WTC11 (cell line): ENCODE measurements around the gene FZD7. TPM values are rescaled to one million over a fixed set of nuclear protein-coding genes. Genes with fewer than 3 reads are reported as not detected.

Experiments used
- ATAC-seq: fragments of 200-7000 bp; cut with Tn5 transposase; 2 replicates; pipeline ENCODE4 v1.10.0; 2021; ENCODE audit warnings: mild to moderate bottlenecking, moderate library complexity
- CTCF ChIA-PET: fragments of 300-600 bp; sonication (Branson Sonifier 250); formaldehyde crosslinking; loops from one replicate; lab custom pipeline; 2021; ENCODE audit warnings: antibody characterized with exemption; lab: Charles Lee
- POLR2A ChIA-PET: fragments of 350-600 bp; sonication (Branson Sonifier 250); formaldehyde crosslinking; loops from one replicate; lab custom pipeline; 2021; ENCODE audit warnings: antibody characterized with exemption; lab: Charles Lee
- DNase-seq: peaks from one replicate; pipeline ENCODE4 v3.0.0; 2021; ENCODE audit warnings: low spot score
- H3K27ac Mint-ChIP-seq: 2 replicates; pipeline ENCODE4 v1.8.0; 2021; ENCODE audit warnings: mixed read lengths
- H3K27me3 Mint-ChIP-seq: 2 replicates; pipeline ENCODE4 v1.8.0; 2021; ENCODE audit warnings: low read depth, mild to moderate bottlenecking, moderate library complexity, mixed read lengths
- H3K36me3 Mint-ChIP-seq: 2 replicates; pipeline ENCODE4 v1.8.0; 2021; ENCODE audit warnings: mixed read lengths
- H3K4me1 Mint-ChIP-seq: 2 replicates; pipeline ENCODE4 v1.8.0; 2022; ENCODE audit warnings: mixed read lengths
- H3K4me3 Mint-ChIP-seq: 2 replicates; pipeline ENCODE4 v1.8.0; 2021; ENCODE audit warnings: mild to moderate bottlenecking, moderate library complexity, mixed read lengths
- H3K9me3 Mint-ChIP-seq: 2 replicates; pipeline ENCODE4 v1.8.0; 2021; ENCODE audit warnings: mixed read lengths
- CREB1 ChIP-seq: sonication (generic); formaldehyde crosslinking; IDR thresholded peaks from 2 replicates; pipeline ENCODE4 v1.8.0; 2023; ENCODE audit warnings: mild to moderate bottlenecking, missing genetic modification reagents
- EMX1 ChIP-seq: fragments of 250-450 bp; sonication (Bioruptor Pico); IDR thresholded peaks from 2 replicates; pipeline ENCODE4 v1.8.0; 2021; ENCODE audit warnings: mild to moderate bottlenecking
- ESRRA ChIP-seq: sonication (generic); formaldehyde crosslinking; IDR thresholded peaks from 2 replicates; pipeline ENCODE4 v1.8.1; 2022; ENCODE audit warnings: mild to moderate bottlenecking, missing genetic modification reagents, borderline replicate concordance
- FOXK1 ChIP-seq: sonication (generic); formaldehyde crosslinking; IDR thresholded peaks from 2 replicates; pipeline ENCODE4 v1.8.0; 2022; ENCODE audit warnings: mild to moderate bottlenecking, moderate library complexity, missing genetic modification reagents
- FOXP1 ChIP-seq: sonication (generic); formaldehyde crosslinking; IDR thresholded peaks from 2 replicates; pipeline ENCODE4 v1.8.0; 2022; ENCODE audit warnings: missing genetic modification reagents, mild to moderate bottlenecking, moderate library complexity, borderline replicate concordance
- GABPB1 ChIP-seq: sonication (generic); formaldehyde crosslinking; IDR thresholded peaks from 2 replicates; pipeline ENCODE4 v1.8.1; 2023; ENCODE audit warnings: mild to moderate bottlenecking, missing genetic modification reagents
- GRHL2 ChIP-seq: fragments of 250-450 bp; sonication (Bioruptor Pico); IDR thresholded peaks from 2 replicates; pipeline ENCODE4 v1.8.0; 2022; ENCODE audit warnings: mild to moderate bottlenecking, moderate library complexity; ENCODE audit not compliant: insufficient replicate concordance, severe bottlenecking
- IRF2 ChIP-seq: sonication (generic); formaldehyde crosslinking; IDR thresholded peaks from 2 replicates; pipeline ENCODE4 v1.8.0; 2022; ENCODE audit warnings: low read depth, missing genetic modification reagents, borderline replicate concordance
- JUN ChIP-seq: sonication (generic); formaldehyde crosslinking; IDR thresholded peaks from 2 replicates; pipeline ENCODE4 v1.8.0; 2023; ENCODE audit warnings: mild to moderate bottlenecking, missing genetic modification reagents
- NFYB ChIP-seq: sonication (generic); formaldehyde crosslinking; conservative IDR thresholded peaks from 2 replicates; pipeline ENCODE4 v1.8.0; 2022; ENCODE audit warnings: low read depth, missing genetic modification reagents
- NR2C2 ChIP-seq: sonication (generic); formaldehyde crosslinking; IDR thresholded peaks from 2 replicates; pipeline ENCODE4 v1.8.0; 2022; ENCODE audit warnings: mild to moderate bottlenecking, missing genetic modification reagents
- NR3C1 ChIP-seq: sonication (generic); formaldehyde crosslinking; conservative IDR thresholded peaks from 2 replicates; pipeline ENCODE4 v1.8.1; 2023; ENCODE audit warnings: low read depth, mild to moderate bottlenecking, missing genetic modification reagents
- RORB ChIP-seq: fragments of 250-450 bp; sonication (Bioruptor Pico); IDR thresholded peaks from 2 replicates; pipeline ENCODE4 v1.9.0; 2021; ENCODE audit warnings: mild to moderate bottlenecking
- TCF7 ChIP-seq: sonication (generic); formaldehyde crosslinking; IDR thresholded peaks from 2 replicates; pipeline ENCODE4 v1.8.0; 2022; ENCODE audit warnings: mild to moderate bottlenecking, low read depth, missing genetic modification reagents, moderate library complexity
- TEAD4 ChIP-seq: sonication (generic); formaldehyde crosslinking; IDR thresholded peaks from 2 replicates; pipeline ENCODE4 v1.8.0; 2022; ENCODE audit warnings: mild to moderate bottlenecking, missing genetic modification reagents
- ZNF232 ChIP-seq: sonication (generic); formaldehyde crosslinking; IDR thresholded peaks from 2 replicates; pipeline ENCODE4 v1.8.0; 2022; ENCODE audit warnings: mild to moderate bottlenecking, missing genetic modification reagents
- ZNF317 ChIP-seq: sonication (generic); formaldehyde crosslinking; IDR thresholded peaks from 2 replicates; pipeline ENCODE4 v1.8.1; 2023; ENCODE audit warnings: low read depth, mild to moderate bottlenecking, moderate library complexity, missing genetic modification reagents, borderline replicate concordance
- ZNF396 ChIP-seq: fragments of 250-450 bp; sonication (Bioruptor Pico); IDR thresholded peaks from 2 replicates; pipeline ENCODE4 v1.8.0; 2021; ENCODE audit warnings: mild to moderate bottlenecking, moderate library complexity, borderline replicate concordance
- total RNA-seq: library from RNA; stranded (reverse); gene quantifications from 3 replicates; pipeline ENCODE4 v1.2.3, GENCODE V29; 2021
- TF ChIP-seq, protein P1 (sequence below): sonication (generic); formaldehyde crosslinking; IDR thresholded peaks from 2 replicates; pipeline ENCODE4 v1.8.0; 2022; ENCODE audit warnings: mild to moderate bottlenecking, missing genetic modification reagents
- TF ChIP-seq, protein P2 (sequence below): sonication (generic); formaldehyde crosslinking; IDR thresholded peaks from 2 replicates; pipeline ENCODE4 v1.8.1; 2022; ENCODE audit warnings: mild to moderate bottlenecking, moderate library complexity, missing genetic modification reagents
- TF ChIP-seq, protein P3 (sequence below): fragments of 250-450 bp; sonication (Bioruptor Pico); IDR thresholded peaks from 2 replicates; pipeline ENCODE4 v1.9.0; 2021; ENCODE audit warnings: moderate library complexity, mild to moderate bottlenecking, inconsistent platforms, borderline replicate concordance
- TF ChIP-seq, protein P4 (sequence below): sonication (generic); formaldehyde crosslinking; IDR thresholded peaks from 2 replicates; pipeline ENCODE4 v1.8.0; 2023; ENCODE audit warnings: mild to moderate bottlenecking, missing genetic modification reagents
- TF ChIP-seq, protein P5 (sequence below): fragments of 250-450 bp; sonication (Bioruptor Pico); conservative IDR thresholded peaks from 2 replicates; pipeline ENCODE4 v1.9.0; 2021; ENCODE audit warnings: mild to moderate bottlenecking
- TF ChIP-seq, protein P6 (sequence below): sonication (generic); formaldehyde crosslinking; conservative IDR thresholded peaks from 2 replicates; pipeline ENCODE4 v1.8.1; 2023; ENCODE audit warnings: mild to moderate bottlenecking, low read depth, missing genetic modification reagents, moderate library complexity

Gene FZD7
- total RNA-seq, 1 experiment from 2014 or later: 153 TPM

DNA sequence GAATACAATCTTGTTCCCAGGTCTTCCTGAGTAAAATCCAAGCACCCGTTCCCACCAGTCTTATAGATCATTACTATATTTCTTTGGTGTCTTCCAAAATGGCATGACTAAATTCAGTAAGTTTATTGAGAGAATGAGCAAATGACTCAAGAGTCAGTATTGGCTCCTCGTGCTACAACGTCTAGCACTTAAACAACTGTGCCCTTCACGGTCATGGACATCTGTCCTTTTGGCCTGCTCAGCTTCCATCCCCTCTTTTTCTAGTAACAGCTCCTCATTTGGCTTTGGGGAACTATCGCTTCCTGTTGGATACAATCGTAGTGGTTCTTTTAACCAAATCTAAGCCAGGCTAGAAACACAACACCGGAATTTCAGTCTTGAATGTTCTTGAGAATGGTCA lies 24.1 kb upstream of the FZD7 start:
- TF ChIP-seq, protein P1, sequence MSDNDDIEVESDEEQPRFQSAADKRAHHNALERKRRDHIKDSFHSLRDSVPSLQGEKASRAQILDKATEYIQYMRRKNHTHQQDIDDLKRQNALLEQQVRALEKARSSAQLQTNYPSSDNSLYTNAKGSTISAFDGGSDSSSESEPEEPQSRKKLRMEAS (CRISPR knock-in tag): no peak
- DNase-seq (no peak), ATAC-seq (no peak)
- ChIA-PET CTCF (interaction anchor here (1.0 to 1.5 kb wide), 2 partner anchors 11 to 14 kb away, joined by 3 read pairs; no protein-coding TSS in a partner anchor), POLR2A (interaction anchor here (1.0 to 1.2 kb wide), 3 partner anchors 14 to 228 kb away, joined by 3 to 6 read pairs (median 3); no protein-coding TSS in a partner anchor)
- no peaks in the 10 kb centered on the region for H3K36me3 Mint-ChIP-seq
- no peaks in the 10 kb centered on the region for H3K9me3 Mint-ChIP-seq
- H3K4me3 Mint-ChIP-seq: no peak overlapping the region
- H3K27me3 Mint-ChIP-seq: peaks cover 9% of the 10 kb centered on the region; the same call in 1 of the 2 replicates
- H3K27ac Mint-ChIP-seq: no peak overlapping the region
- H3K4me1 Mint-ChIP-seq: peaks cover 23% of the 10 kb centered on the region

DNA sequence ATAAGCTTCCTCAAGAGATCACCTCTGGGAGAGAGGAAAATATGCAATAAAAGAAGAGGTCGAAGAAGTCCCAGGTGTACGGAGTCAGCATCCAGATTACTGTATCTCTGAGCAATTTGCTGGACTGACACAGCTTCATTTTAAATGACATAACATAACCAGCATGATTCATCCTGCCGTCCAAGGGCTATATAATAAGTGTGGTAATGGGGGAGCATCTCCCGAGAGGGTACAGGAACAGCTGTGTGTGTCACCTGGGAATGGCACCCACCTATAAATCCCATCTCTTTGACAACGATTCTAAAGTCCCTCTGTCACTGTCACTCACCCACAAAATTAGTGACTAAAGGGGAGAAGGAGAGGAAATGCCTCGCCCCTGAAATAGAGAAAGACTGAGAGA lies 19.3 kb upstream of the FZD7 start:
- CTCF ChIA-PET: interaction anchor here (1.0 to 1.5 kb wide), 2 partner anchors 9 to 18 kb away, joined by 3 read pairs; no protein-coding TSS in a partner anchor
- H3K4me1 Mint-ChIP-seq: peaks cover 25% of the 10 kb centered on the region
- no peaks in the 10 kb centered on the region for H3K9me3 Mint-ChIP-seq
- DNase-seq (no peak), ATAC-seq (no peak)
- TF ChIP-seq CREB1 (CRISPR knock-in tag) (no peak), GABPB1 (CRISPR knock-in tag) (no peak), NR2C2 (CRISPR knock-in tag) (no peak), NFYB (CRISPR knock-in tag) (no peak), ZNF396 (no peak), IRF2 (no peak)
- TF ChIP-seq, all 79 proteins: peak for 0
- Mint-ChIP-seq H3K4me3 (no peak overlapping the region), H3K27me3 (peaks cover 17% of the 10 kb centered on the region), H3K27ac (no peak overlapping the region), H3K36me3 (no peaks in the 10 kb centered on the region)
- POLR2A ChIA-PET: no interaction called here

DNA sequence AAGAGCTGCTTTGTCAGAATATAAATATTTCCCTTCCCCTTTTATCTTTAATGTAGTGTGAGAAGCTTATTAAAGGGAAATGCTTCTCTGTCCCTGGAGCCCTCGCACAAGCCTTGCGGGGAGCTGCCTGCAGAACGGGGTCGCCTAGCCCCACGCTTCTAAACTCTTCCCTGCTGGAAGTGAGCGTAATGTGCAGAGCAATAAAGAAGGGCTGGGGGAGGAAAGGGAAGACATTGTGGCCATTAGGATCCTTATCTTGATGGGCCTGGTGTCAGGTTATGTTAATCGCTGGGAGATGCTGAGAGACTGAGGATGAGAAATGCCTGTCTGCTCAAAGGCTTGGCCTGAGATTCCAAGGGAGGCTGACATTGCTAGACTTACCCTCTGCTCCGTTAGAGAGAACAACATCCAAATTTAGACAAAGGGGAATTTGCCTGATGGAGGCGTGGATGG lies 18.9 kb upstream of the FZD7 start:
- Mint-ChIP-seq H3K36me3 (no peaks in the 10 kb centered on the region), H3K27me3 (peaks cover 21% of the 10 kb centered on the region), H3K4me3 (no peak overlapping the region), H3K9me3 (no peaks in the 10 kb centered on the region), H3K4me1 (peaks cover 27% of the 10 kb centered on the region), H3K27ac (no peak overlapping the region)
- ChIA-PET CTCF (interaction anchor here (0.5 to 1.5 kb wide), 2 partner anchors 18 to 167 kb away, joined by 3 to 5 read pairs; no protein-coding TSS in a partner anchor), POLR2A (no interaction called here)
- DNase-seq (no peak), ATAC-seq (peak; percentile 44)
- TF ChIP-seq JUN (CRISPR knock-in tag) (no peak), RORB (CRISPR knock-in tag) (no peak), ZNF317 (no peak), GRHL2 (no peak), ESRRA (CRISPR knock-in tag) (no peak), EMX1 (CRISPR knock-in tag) (no peak), ZNF232 (CRISPR knock-in tag) (no peak), FOXP1 (CRISPR knock-in tag) (no peak), NR3C1 (CRISPR knock-in tag) (no peak), TCF7 (CRISPR knock-in tag) (no peak), TEAD4 (no peak), FOXK1 (CRISPR knock-in tag) (no peak)
- TF ChIP-seq, protein P2, sequence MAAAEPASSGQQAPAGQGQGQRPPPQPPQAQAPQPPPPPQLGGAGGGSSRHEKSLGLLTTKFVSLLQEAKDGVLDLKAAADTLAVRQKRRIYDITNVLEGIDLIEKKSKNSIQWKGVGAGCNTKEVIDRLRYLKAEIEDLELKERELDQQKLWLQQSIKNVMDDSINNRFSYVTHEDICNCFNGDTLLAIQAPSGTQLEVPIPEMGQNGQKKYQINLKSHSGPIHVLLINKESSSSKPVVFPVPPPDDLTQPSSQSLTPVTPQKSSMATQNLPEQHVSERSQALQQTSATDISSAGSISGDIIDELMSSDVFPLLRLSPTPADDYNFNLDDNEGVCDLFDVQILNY (CRISPR knock-in tag): no peak
- TF ChIP-seq, protein P3, sequence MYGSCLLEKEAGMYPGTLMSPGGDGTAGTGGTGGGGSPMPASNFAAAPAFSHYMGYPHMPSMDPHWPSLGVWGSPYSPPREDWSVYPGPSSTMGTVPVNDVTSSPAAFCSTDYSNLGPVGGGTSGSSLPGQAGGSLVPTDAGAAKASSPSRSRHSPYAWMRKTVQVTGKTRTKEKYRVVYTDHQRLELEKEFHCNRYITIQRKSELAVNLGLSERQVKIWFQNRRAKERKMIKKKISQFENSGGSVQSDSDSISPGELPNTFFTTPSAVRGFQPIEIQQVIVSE (CRISPR knock-in tag): no peak
- TF ChIP-seq, protein P4, sequence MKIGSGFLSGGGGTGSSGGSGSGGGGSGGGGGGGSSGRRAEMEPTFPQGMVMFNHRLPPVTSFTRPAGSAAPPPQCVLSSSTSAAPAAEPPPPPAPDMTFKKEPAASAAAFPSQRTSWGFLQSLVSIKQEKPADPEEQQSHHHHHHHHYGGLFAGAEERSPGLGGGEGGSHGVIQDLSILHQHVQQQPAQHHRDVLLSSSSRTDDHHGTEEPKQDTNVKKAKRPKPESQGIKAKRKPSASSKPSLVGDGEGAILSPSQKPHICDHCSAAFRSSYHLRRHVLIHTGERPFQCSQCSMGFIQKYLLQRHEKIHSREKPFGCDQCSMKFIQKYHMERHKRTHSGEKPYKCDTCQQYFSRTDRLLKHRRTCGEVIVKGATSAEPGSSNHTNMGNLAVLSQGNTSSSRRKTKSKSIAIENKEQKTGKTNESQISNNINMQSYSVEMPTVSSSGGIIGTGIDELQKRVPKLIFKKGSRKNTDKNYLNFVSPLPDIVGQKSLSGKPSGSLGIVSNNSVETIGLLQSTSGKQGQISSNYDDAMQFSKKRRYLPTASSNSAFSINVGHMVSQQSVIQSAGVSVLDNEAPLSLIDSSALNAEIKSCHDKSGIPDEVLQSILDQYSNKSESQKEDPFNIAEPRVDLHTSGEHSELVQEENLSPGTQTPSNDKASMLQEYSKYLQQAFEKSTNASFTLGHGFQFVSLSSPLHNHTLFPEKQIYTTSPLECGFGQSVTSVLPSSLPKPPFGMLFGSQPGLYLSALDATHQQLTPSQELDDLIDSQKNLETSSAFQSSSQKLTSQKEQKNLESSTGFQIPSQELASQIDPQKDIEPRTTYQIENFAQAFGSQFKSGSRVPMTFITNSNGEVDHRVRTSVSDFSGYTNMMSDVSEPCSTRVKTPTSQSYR (CRISPR knock-in tag): no peak
- TF ChIP-seq, protein P5, sequence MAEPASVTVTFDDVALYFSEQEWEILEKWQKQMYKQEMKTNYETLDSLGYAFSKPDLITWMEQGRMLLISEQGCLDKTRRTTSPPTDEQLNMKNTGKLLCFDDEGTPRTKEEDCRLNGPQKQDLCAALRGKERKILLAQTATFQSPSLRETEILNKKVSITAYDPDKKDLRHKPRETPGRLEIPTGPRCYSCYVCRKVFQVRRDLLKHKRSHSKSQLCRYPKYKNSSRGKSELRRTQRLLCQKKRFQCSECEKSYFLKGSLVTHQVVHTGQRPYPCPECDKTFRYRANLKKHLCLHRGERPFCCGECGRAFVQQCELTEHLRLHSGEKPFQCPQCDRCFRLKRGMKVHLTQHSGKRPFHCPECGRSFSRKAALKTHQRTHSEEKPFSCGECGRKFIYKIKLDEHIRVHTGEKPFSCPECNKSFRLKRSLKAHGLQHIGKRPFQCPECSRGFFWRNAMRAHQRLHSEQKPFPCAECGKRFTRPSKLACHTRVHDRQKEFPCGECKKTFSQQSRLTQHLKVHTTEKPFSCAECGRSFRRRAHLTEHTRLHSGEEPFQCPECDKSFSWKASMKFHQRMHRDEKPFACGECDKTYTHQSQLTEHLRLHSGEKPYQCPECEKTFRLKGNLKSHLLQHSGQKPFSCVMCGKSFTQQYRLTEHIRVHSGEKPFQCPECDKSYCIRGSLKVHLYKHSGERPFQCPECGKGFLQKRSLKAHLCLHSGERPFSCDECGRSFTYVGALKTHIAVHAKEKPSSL (CRISPR knock-in tag): no peak
- TF ChIP-seq, protein P6, sequence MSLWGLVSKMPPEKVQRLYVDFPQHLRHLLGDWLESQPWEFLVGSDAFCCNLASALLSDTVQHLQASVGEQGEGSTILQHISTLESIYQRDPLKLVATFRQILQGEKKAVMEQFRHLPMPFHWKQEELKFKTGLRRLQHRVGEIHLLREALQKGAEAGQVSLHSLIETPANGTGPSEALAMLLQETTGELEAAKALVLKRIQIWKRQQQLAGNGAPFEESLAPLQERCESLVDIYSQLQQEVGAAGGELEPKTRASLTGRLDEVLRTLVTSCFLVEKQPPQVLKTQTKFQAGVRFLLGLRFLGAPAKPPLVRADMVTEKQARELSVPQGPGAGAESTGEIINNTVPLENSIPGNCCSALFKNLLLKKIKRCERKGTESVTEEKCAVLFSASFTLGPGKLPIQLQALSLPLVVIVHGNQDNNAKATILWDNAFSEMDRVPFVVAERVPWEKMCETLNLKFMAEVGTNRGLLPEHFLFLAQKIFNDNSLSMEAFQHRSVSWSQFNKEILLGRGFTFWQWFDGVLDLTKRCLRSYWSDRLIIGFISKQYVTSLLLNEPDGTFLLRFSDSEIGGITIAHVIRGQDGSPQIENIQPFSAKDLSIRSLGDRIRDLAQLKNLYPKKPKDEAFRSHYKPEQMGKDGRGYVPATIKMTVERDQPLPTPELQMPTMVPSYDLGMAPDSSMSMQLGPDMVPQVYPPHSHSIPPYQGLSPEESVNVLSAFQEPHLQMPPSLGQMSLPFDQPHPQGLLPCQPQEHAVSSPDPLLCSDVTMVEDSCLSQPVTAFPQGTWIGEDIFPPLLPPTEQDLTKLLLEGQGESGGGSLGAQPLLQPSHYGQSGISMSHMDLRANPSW: no peak
